ENCODE measurements around the gene SH3BP4.

The SH3BP4 gene

DNA sequence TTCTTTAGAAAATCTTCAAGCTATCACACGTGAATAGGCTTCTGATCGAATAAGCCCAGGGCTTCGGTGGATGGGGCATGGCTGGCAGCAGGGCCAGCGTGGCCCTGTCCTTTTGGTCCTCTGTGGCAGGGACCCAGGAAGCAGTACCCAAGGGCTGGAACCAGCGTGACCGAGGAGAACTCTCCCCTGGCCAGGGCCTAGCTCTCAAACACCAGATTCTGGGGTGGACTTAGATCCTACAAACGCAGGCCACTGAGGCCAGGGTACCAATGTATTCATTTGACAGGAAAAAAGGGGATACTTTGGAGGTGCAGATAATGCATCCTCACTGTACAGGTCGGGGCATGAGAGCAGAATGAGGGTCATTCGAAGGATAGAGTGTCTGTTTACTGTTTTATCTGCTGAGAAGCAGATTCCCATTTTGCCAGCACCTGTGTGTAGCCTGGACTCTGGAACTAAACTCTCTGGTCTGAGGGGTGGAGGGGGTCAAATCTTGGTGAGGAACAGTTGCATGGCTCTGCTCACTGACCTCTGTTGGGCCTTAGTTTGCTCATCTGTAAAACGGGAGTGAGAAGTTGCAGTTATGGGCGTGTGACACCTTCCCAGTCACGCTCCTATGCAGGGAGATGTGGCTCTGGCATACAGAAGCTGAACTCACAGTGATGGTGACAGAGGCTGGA, 51.4 kb downstream of the SH3BP4 start:
- TF ChIP-seq SIN3A (IDR thresholded peaks at IDR 0.05; ENCODE audit: borderline replicate concordance, insufficient read depth, low read length) (no peak), FOXP2 (optimal IDR thresholded peaks at IDR 0.05; ENCODE audit: borderline replicate concordance, extremely low read depth, extremely low read length, insufficient read depth) (no peak), POLR2AphosphoS5 (IDR thresholded peaks at IDR 0.05; ENCODE audit: low read depth, low read length) (no peak), REST (IDR thresholded peaks at IDR 0.05; ENCODE audit: insufficient read depth in 1 of 2, low read depth in 2 of 2, low read length in 2 of 2) (no peak), TAF1 (IDR thresholded peaks at IDR 0.05; ENCODE audit: borderline replicate concordance, insufficient read depth, low read length) (no peak)

DNA sequence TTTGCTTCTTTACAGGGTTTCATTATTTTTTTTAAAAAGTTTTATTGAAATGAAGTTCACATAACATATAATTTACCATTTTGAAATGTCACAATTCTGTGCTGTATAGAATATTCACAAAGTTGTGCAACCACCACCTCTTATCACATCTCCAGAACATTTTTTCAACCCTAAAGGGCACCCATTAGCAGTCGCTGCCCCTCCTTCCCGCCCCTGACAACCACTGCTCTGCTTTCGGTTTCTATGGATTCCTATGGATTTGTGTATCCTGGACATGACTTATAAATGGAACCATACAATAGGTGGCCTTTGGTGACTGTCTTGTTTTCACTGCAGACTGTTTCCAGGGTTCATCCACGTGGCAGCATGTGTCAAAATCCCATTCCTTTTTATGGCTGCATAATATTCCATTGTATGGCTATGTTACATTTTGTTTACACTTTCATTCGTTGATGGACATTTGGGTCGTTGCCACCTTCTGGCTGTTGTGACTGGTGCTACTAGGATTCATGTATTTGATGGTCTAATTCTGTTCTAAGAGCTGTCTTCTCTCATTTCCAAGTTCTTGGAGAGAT, 52.6 kb downstream of the SH3BP4 start:
- TF ChIP-seq TAF1 (IDR thresholded peaks at IDR 0.05; ENCODE audit: borderline replicate concordance, insufficient read depth, low read length): no peak
- no peak for TF ChIP-seq SIN3A (IDR thresholded peaks at IDR 0.05; ENCODE audit: borderline replicate concordance, insufficient read depth, low read length)
- TF ChIP-seq POLR2AphosphoS5 (IDR thresholded peaks at IDR 0.05; ENCODE audit: low read depth, low read length): no peak
- no peak for TF ChIP-seq FOXP2 (optimal IDR thresholded peaks at IDR 0.05; ENCODE audit: borderline replicate concordance, extremely low read depth, extremely low read length, insufficient read depth)
- no peak for TF ChIP-seq REST (IDR thresholded peaks at IDR 0.05; ENCODE audit: insufficient read depth in 1 of 2, low read depth in 2 of 2, low read length in 2 of 2)

GRCh38 chr2:235005023-235005422, 53.2 kb downstream of the SH3BP4 start:
- TF ChIP-seq POLR2AphosphoS5 (IDR thresholded peaks at IDR 0.05; ENCODE audit: low read depth, low read length) (no peak), TAF1 (IDR thresholded peaks at IDR 0.05; ENCODE audit: borderline replicate concordance, insufficient read depth, low read length) (no peak)

DNA sequence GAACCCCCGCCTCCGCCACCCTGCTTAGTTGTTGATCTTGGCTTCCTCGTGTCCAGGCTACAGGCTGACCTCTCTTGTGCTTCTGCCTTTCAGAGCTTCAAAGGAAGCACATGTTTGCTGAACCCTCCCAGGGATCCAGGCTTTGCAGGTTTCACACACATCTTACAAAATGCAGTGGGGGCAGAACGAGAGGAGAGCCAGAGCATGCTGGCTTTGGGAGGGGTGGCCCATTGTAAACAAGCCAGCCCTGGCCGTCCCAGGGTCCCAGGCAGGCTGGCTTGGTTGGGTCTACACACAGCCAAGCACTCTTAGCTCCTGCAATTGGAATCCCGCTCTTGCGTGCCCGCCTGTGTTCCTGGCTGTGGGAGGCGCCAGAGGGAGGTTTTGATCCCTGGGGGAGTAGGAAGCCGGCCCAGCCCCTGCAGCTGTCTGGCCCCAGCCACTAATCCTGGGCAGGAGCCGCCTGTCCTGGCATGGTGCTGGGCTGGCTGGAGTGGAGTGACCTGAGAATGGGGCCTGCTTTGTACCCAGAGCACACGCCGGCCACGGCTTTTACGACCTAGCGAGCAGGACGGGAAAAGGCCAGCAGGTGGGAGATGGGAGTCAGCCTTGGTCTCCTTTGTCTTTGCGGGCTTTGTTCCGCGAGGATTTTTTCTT, 53.9 kb downstream of the SH3BP4 start:
- no peak for TF ChIP-seq POLR2AphosphoS5 (IDR thresholded peaks at IDR 0.05; ENCODE audit: low read depth, low read length)
- no peak for TF ChIP-seq SIN3A (IDR thresholded peaks at IDR 0.05; ENCODE audit: borderline replicate concordance, insufficient read depth, low read length)
- TF ChIP-seq REST (IDR thresholded peaks at IDR 0.05; ENCODE audit: insufficient read depth in 1 of 2, low read depth in 2 of 2, low read length in 2 of 2): no peak
- no peak for TF ChIP-seq TAF1 (IDR thresholded peaks at IDR 0.05; ENCODE audit: borderline replicate concordance, insufficient read depth, low read length)
- no peak for TF ChIP-seq FOXP2 (optimal IDR thresholded peaks at IDR 0.05; ENCODE audit: borderline replicate concordance, extremely low read depth, extremely low read length, insufficient read depth)

DNA sequence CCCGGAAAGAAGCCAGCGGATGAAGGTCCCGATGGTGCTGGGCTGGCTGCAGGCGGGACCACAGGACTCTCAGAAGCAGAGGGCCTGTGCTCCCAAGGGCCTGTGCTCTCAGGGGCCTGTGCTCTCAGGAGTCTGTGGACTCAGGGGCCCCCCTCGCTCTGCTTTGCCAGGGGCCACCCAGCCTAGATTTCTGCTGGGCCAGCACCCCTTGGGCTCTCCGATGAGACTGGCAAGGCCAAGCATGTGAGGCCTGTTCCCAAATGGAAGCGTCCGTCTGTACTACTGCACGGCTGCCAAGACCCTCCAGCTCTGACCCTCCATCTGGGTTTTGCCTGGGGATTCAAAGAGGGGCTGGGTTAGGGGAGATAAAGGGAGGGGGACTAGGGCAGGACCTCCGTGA, 54.6 kb downstream of the SH3BP4 start:
- TF ChIP-seq REST (IDR thresholded peaks at IDR 0.05; ENCODE audit: insufficient read depth in 1 of 2, low read depth in 2 of 2, low read length in 2 of 2) (no peak), FOXP2 (optimal IDR thresholded peaks at IDR 0.05; ENCODE audit: borderline replicate concordance, extremely low read depth, extremely low read length, insufficient read depth) (no peak), POLR2AphosphoS5 (IDR thresholded peaks at IDR 0.05; ENCODE audit: low read depth, low read length) (no peak), SIN3A (IDR thresholded peaks at IDR 0.05; ENCODE audit: borderline replicate concordance, insufficient read depth, low read length) (no peak), TAF1 (IDR thresholded peaks at IDR 0.05; ENCODE audit: borderline replicate concordance, insufficient read depth, low read length) (no peak)
